ENCODE measurements around the gene ACTL7A. TPM values are rescaled to one million over a fixed set of nuclear protein-coding genes. Genes with fewer than 3 reads are reported as not detected.

Gene ACTL7A
- total and polyA plus RNA-seq, 9 of the 15 experiments (the other 6 are each of a cell fraction or from before 2014, with no cell fraction given): not detected

DNA sequence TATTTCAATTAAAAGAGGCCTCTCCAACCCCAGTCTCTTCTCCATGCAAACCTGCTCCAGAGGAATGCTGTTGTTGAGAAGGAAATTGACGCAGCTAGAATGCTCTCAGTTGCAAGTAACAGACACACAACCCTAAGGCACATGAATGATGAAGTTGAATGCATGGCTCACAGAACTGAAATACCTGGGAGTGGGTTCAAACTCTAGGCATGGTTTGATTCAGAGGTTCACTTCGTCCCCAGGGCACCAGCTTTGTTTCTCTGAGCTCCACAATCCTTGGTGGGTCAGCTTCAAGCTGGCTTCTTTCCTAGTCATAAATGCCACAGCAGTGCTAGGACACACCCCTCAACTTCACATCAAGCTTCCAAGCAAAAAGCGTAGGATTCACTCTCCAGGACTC, 10.9 kb upstream of the ACTL7A start:
- Histone ChIP-seq H3K4me2 (ENCODE audit: insufficient read depth, low read length) (no peak overlapping the region), H3K9me3 (replicated peaks; ENCODE audit: control insufficient read depth, insufficient read depth, low read depth, low read length) (no peaks in the 10 kb centered on the region), H3K36me3 (ENCODE audit: control insufficient read depth, insufficient read depth, low read length) (no peaks in the 10 kb centered on the region), H3K4me1 (replicated peaks in 1 of 2; ENCODE audit: control insufficient read depth in 2 of 2, insufficient read depth in 2 of 2, low read length in 2 of 2) (peaks cover 0 to 15% of the 10 kb centered on the region in 2 experiments; a peak in 1 of 5 replicates), H4K20me1 (replicated peaks; ENCODE audit: control insufficient read depth, insufficient read depth, low read length) (no peaks in the 10 kb centered on the region; the same call in 1 of the 2 replicates), H3K4me3 (no peak overlapping the region), H3K79me2 (ENCODE audit: control insufficient read depth, insufficient read depth, low read length) (no peaks in the 10 kb centered on the region), H3K27ac (ENCODE audit: extremely low read depth, low read depth, low read length) (no peak overlapping the region), H3K9ac (ENCODE audit: insufficient read depth in 1 of 2, low read depth in 2 of 2, low read length in 2 of 2) (no peak overlapping the region), H2AFZ (ENCODE audit: low read depth, low read length) (no peak overlapping the region), H3K27me3 (ENCODE audit: control insufficient read depth in 2 of 2, insufficient read depth in 2 of 2, low read length in 2 of 2) (peaks cover 29 to 38% of the 10 kb centered on the region in 2 experiments), H3K9me1 (ENCODE audit: control insufficient read depth, insufficient read depth, low read length) (no peaks in the 10 kb centered on the region)
- ChIA-PET POLR2A (interaction anchor here (0.7 kb wide), 1 partner anchor 369 kb away, joined by 3 read pairs; no protein-coding TSS in a partner anchor), CTCF (ENCODE audit: low intra/inter-chr PET ratio) (interaction anchor here (1.1 kb wide), 1 partner anchor 470 kb away, joined by 3 read pairs; the partner anchor contains the start of gene EPB41L4B)
- 3% methylated on average over 3 of the region's 3 CpGs for WGBS (ENCODE audit: insufficient coverage, low coverage, missing lambda C conversion rate)
- in situ Hi-C loops (cut with MboI): no loop called here
- FAIRE-seq (peak; percentile 64), ATAC-seq (no peak), DNase-seq (ENCODE audit: extremely low read depth in 1 of 4, low spot score in 3 of 4) (no peak)
- no TSS peak for BruUV-seq (replicated peaks)
- TF ChIP-seq ZNF696 (CRISPR knock-in tag; conservative IDR thresholded peaks at IDR 0.05) (no peak), YY1 (IDR thresholded peaks at IDR 0.05; ENCODE audit: borderline replicate concordance in 1 of 3, control insufficient read depth in 1 of 3, extremely low read depth in 1 of 3, insufficient read depth in 3 of 3, insufficient read length in 1 of 3, insufficient replicate concordance in 2 of 3, low read depth in 1 of 3, low read length in 2 of 3) (no peak)
- intact Hi-C loops (cut with micrococcal nuclease): loop anchor here (2.0 to 10.0 kb wide), 2 partner anchors 374 to 470 kb away; partner anchors contain the start of gene EPB41L4B

DNA sequence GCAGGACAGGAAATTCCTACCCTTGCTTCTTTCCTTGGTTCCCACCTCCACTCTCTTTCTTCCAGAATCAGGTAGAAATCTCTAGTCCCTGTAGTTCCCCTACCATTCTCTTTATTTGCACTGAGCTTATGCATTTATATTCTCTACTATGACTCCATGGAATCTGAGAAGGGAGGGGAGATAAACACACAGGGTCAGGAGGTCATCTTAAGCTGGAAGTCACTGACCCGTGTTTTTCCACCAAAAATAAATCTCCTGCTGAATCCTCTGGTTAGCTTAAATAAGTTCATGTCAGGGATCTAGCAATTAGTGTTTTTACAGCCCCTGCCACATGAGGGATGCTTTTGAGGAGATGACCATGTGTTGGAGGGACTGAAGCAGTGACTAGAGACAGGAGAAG, 10.0 kb upstream of the ACTL7A start:
- Histone ChIP-seq H2AFZ (ENCODE audit: low read depth, low read length) (no peak overlapping the region), H3K9me1 (ENCODE audit: control insufficient read depth, insufficient read depth, low read length) (no peaks in the 10 kb centered on the region), H3K79me2 (ENCODE audit: control insufficient read depth, insufficient read depth, low read length) (no peaks in the 10 kb centered on the region), H3K4me3 (no peak overlapping the region), H3K27ac (ENCODE audit: extremely low read depth, low read depth, low read length) (no peak overlapping the region), H3K9ac (ENCODE audit: insufficient read depth in 1 of 2, low read depth in 2 of 2, low read length in 2 of 2) (no peak overlapping the region), H3K4me2 (ENCODE audit: insufficient read depth, low read length) (no peak overlapping the region), H4K20me1 (replicated peaks; ENCODE audit: control insufficient read depth, insufficient read depth, low read length) (no peaks in the 10 kb centered on the region; the same call in 1 of the 2 replicates), H3K36me3 (ENCODE audit: control insufficient read depth, insufficient read depth, low read length) (no peaks in the 10 kb centered on the region), H3K9me3 (replicated peaks; ENCODE audit: control insufficient read depth, insufficient read depth, low read depth, low read length) (no peaks in the 10 kb centered on the region), H3K27me3 (ENCODE audit: control insufficient read depth in 2 of 2, insufficient read depth in 2 of 2, low read length in 2 of 2) (peaks cover 35 to 41% of the 10 kb centered on the region in 2 experiments), H3K4me1 (replicated peaks in 1 of 2; ENCODE audit: control insufficient read depth in 2 of 2, insufficient read depth in 2 of 2, low read length in 2 of 2) (peaks cover 0 to 15% of the 10 kb centered on the region in 2 experiments; a peak in 1 of 5 replicates)
- POLR2A ChIA-PET: interaction anchor here (0.7 to 1.1 kb wide), 2 partner anchors 15 to 16 kb away, joined by 3 read pairs; no protein-coding TSS in a partner anchor
- intact Hi-C loops (cut with micrococcal nuclease) (loop anchor here (10.0 kb wide), 1 partner anchor 373 kb away; no protein-coding TSS in a partner anchor), in situ Hi-C loops (cut with MboI) (no loop called here)
- no peak for TF ChIP-seq KAT2B (IDR thresholded peaks at IDR 0.05; ENCODE audit: low read depth, low read length)
- no peak for TF ChIP-seq HDAC6 (IDR thresholded peaks at IDR 0.05; ENCODE audit: low read depth, low read length)
- no peak for TF ChIP-seq ZSCAN29 (IDR thresholded peaks at IDR 0.05)
- TF ChIP-seq MCM5 (IDR thresholded peaks at IDR 0.05; ENCODE audit: low read depth): no peak
- TF ChIP-seq EZH2 (IDR thresholded peaks at IDR 0.05; ENCODE audit: borderline replicate concordance, low read depth, low read length): no peak
- ATAC-seq (no peak), DNase-seq (ENCODE audit: extremely low read depth in 1 of 4, low spot score in 3 of 4) (no peak), FAIRE-seq (no peak)
- CTCF ChIA-PET (ENCODE audit: low intra/inter-chr PET ratio): no interaction called here
- WGBS (ENCODE audit: insufficient coverage, low coverage, missing lambda C conversion rate): 5% methylated on average over 1 of the region's 1 CpG
- BruUV-seq (replicated peaks): no TSS peak

Data from K562 (cell line).